Mucosa of rectum (tissue), 2 donors: Measurements from ENCODE around the gene WBP2.

Source experiments
- H3K27ac ChIP-seq, 2 donors: one replicate each; pipeline ENCODE4 v1.7.0; 2013; ENCODE audit warnings: inconsistent platforms in 2 of 2, low read depth in 2 of 2, low read length in 2 of 2
- H3K27me3 ChIP-seq, 2 donors: one replicate each; pipeline ENCODE4 v1.7.0; 2013; ENCODE audit warnings: low read length in 2 of 2; ENCODE audit not compliant: control insufficient read depth in 2 of 2, insufficient read depth in 2 of 2
- H3K36me3 ChIP-seq, 2 donors: one replicate each; pipeline ENCODE4 v1.7.0; 2013; ENCODE audit warnings: low read length in 2 of 2; ENCODE audit not compliant: control insufficient read depth in 2 of 2, insufficient read depth in 2 of 2
- H3K4me1 ChIP-seq, 2 donors: one replicate each; pipeline ENCODE4 v1.7.0; 2013; ENCODE audit warnings: low read length in 2 of 2, mild to moderate bottlenecking in 1 of 2; ENCODE audit not compliant: control insufficient read depth in 2 of 2, insufficient read depth in 2 of 2
- H3K4me3 ChIP-seq, 2 donors: one replicate each; pipeline ENCODE4 v1.7.0; 2013; ENCODE audit warnings: low read length in 2 of 2
- H3K9ac ChIP-seq, 2 donors: one replicate each; pipeline ENCODE4 v1.7.0; 2013; ENCODE audit warnings: low read length in 2 of 2, low read depth in 1 of 2, mild to moderate bottlenecking in 1 of 2
- H3K9me3 ChIP-seq, 2 donors: one replicate each; pipeline ENCODE4 v1.7.0; 2013; ENCODE audit warnings: low read length in 2 of 2; ENCODE audit not compliant: control insufficient read depth in 2 of 2
- donor health status: healthy.
- donor health status: Normal muscosa, but diverticular disease.

WBP2 gene

DNA sequence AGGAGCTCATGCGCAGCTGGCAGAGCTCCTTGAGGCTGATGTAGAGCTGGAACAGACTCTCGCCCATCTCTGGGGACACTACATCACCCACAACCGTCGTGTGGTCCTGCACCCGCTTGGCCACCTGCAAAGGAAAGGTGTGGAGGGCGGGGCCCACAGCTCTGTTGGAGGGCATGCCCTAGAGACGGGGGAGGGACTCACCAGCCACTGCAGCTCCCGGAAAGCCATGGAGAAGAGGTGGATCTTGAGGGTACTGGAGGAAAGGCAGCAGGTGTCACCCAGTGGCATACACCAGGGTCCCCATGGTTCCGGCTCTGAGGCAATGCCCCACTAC is 19.5 kb downstream of the WBP2 start:
- H3K4me1 ChIP-seq = peaks cover 9 to 15% of the 10 kb centered on the region in 2 donors
- H3K36me3 ChIP-seq = peaks cover 2 to 17% of the 10 kb centered on the region in 2 donors
- H3K9me3 ChIP-seq = no peaks in the 10 kb centered on the region
- H3K9ac ChIP-seq = no peak overlapping the region
- no peak overlapping the region for H3K4me3 ChIP-seq
- no peak overlapping the region for H3K27ac ChIP-seq
- no peaks in the 10 kb centered on the region for H3K27me3 ChIP-seq

DNA sequence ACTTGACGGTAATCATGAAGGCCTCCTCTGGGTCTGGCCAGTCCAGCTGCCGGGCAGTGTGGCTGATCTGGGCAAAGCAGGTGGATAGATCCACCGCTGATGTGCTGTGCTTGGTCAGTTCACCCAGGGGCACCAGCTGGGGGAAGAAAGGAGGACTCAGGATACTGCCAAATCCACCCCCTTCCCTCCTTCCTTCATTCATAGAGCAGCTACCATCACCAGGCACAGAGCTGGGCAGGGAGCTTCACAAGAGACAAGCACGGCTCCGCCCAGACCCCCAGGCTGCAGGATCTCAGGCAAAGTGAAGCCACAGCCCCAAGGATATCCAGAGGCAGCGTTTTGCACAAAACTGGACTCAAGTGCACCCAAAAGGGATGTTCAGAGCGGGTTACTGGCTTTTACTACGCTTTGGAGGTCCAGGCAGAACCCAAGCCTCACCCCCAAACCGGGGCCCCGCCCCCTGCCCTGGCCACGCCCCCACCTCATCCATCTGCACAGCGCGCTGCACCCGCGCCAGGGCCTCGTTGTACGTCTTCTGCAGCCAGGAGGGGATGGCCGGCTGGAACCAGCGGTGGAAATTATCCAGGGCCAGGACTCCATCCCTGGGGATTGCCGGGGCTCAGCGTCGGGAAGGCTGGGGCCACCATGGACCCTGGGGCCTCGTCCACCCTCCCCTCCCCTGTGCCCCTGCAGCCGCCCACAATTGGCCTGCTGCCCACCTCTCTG is 20.0 kb downstream of the WBP2 start:
- H3K27me3 ChIP-seq = no peaks in the 10 kb centered on the region
- no peaks in the 10 kb centered on the region for H3K9me3 ChIP-seq
- H3K36me3 ChIP-seq = peaks cover 0 to 20% of the 10 kb centered on the region in 2 donors
- peaks cover 13 to 20% of the 10 kb centered on the region in 2 donors for H3K4me1 ChIP-seq
- no peak overlapping the region for H3K4me3 ChIP-seq
- no peak overlapping the region for H3K27ac ChIP-seq
- no peak overlapping the region for H3K9ac ChIP-seq

DNA sequence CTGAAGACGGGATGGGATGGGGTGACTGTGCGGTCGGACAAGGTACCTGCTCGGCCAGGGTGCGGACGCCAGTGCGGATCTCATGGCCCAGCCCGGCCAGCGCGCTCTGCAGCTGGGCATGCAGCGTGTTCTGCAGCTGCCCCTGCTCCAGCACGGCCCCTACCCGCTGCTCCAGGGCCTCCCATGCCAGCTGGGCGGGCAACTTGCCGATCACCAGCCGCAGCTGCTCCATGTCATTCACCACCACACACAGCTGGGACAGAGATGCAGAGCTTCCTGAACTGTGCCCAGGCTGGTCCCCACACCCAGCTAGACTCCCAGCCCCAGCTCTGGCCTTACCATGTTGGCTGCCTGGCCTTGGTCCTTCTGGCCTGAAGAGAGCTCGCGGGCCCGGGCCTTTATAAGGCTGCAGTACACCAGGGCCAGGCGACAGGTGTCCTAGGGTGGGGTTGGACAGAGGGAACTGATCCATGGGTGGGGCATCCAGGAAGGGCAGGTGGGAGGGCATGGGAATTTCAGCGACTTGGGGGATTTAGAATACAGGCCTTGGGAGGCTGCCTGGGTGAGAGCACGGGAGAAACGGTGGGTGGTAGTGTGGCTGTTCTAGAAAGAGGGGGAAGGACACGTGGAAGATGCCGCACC is 20.7 kb downstream of the WBP2 start:
- Histone ChIP-seq H3K4me3 (no peak overlapping the region), H3K4me1 (peaks cover 14 to 20% of the 10 kb centered on the region in 2 donors), H3K27me3 (no peaks in the 10 kb centered on the region), H3K27ac (no peak overlapping the region), H3K36me3 (peaks cover 0 to 24% of the 10 kb centered on the region in 2 donors), H3K9ac (no peak overlapping the region), H3K9me3 (no peaks in the 10 kb centered on the region)

DNA sequence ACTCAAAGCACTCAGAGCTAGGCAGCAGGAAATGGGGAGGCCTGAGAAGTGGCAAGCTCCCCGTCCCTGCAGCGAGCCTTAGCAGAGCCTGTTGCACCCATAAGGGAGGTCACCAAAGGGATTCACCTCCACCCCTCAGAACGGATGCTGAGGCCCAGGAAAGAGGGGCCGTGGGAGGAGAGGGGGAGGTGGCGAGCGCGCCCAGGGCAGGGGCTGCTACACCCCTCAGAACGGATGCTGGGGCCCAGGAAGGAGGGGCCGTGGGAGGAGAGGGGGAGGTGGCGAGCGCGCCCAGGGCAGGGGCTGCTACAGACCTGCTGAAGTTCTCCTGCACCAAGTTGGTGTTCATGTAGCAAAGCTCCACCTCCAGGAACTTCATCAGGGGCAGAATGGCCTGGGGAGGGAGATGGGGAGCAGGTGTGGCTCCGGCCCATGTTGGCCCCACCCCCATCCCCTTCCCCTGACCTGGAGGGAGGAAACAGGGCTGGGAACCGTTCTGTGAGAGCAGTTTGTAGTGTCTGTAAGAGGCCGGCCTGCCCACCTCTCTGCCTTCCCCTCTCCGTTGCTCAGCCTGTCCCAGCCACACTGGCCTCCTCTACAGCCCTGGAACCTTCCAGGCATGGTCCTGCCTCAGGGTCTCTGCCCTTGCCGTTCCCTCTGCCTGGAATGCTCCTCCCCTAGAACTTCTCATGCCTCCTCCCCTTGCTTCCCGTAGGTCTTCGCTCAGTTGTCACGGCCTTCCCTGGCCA is 22.3 kb downstream of the WBP2 start:
- H3K27ac ChIP-seq = peak overlapping the region; percentile 53 to 59
- H3K4me1 ChIP-seq = peaks cover 14 to 20% of the 10 kb centered on the region in 2 donors
- no peaks in the 10 kb centered on the region for H3K9me3 ChIP-seq
- no peak overlapping the region for H3K4me3 ChIP-seq
- H3K9ac ChIP-seq = no peak overlapping the region
- peaks cover 2 to 29% of the 10 kb centered on the region in 2 donors for H3K36me3 ChIP-seq
- H3K27me3 ChIP-seq = no peaks in the 10 kb centered on the region

DNA sequence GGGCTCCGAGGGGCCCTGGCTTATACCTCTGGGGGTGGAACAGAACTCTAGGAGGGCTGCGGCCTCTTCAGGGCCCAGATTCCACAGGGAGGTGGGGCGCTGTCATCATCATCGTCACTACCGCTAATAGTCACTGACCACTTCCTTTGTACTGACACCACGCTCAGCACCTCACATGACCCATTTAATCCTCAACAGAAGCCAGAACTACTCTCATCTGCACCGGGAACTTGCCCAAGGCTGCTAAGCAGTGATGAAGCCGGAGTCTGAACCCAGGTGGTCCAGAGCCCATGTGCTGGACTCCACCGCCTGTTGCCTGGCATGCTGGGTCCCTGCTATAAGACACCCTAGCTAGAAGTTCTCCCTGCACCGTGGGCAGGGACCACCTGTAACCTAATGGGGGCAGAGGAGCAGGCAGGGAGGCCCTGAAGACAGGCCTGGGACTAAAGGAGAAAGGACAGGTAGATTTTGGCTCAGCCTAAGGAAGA is 22.9 kb downstream of the WBP2 start:
- Histone ChIP-seq H3K4me3 (no peak overlapping the region), H3K9me3 (no peaks in the 10 kb centered on the region), H3K36me3 (peaks cover 2 to 29% of the 10 kb centered on the region in 2 donors), H3K9ac (no peak overlapping the region), H3K27ac (peak overlapping the region; percentile 53 to 59), H3K4me1 (peaks cover 14 to 20% of the 10 kb centered on the region in 2 donors), H3K27me3 (no peaks in the 10 kb centered on the region)

DNA sequence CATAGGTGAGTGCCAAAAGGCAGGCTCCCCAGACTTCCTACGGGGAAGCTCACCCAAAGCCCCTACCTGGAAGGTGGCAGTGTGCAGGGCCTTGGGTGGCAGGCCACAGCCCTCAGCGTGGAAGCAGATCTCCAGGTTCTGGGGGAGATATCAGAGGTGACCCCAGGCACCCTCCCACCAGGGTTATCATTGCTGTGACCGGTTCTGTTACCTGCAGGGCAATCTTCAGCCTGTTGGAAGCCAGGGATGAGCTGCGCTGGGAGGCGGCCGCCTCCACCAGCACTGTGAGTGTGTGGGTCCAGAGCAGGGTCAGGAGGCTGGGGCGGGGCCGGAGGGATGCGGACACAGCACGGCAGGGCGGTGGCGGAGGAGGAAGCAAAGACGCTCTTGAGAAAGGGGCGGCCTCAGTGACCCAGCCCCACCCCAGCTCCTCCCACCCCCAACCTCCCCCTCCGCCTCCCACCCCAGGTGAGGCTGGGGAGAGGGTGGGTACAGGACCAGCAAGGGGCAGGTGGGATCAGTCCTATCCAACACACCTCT is 24.0 kb downstream of the WBP2 start:
- Histone ChIP-seq H3K27me3 (no peaks in the 10 kb centered on the region), H3K27ac (peak overlapping the region; percentile 1 to 43), H3K4me1 (peaks cover 14 to 20% of the 10 kb centered on the region in 2 donors), H3K9ac (peak overlapping the region in 1 of 2 donors; percentile 57), H3K36me3 (peaks cover 6 to 26% of the 10 kb centered on the region in 2 donors), H3K9me3 (no peaks in the 10 kb centered on the region), H3K4me3 (peak overlapping the region in 1 of 2 donors; percentile 13)

DNA sequence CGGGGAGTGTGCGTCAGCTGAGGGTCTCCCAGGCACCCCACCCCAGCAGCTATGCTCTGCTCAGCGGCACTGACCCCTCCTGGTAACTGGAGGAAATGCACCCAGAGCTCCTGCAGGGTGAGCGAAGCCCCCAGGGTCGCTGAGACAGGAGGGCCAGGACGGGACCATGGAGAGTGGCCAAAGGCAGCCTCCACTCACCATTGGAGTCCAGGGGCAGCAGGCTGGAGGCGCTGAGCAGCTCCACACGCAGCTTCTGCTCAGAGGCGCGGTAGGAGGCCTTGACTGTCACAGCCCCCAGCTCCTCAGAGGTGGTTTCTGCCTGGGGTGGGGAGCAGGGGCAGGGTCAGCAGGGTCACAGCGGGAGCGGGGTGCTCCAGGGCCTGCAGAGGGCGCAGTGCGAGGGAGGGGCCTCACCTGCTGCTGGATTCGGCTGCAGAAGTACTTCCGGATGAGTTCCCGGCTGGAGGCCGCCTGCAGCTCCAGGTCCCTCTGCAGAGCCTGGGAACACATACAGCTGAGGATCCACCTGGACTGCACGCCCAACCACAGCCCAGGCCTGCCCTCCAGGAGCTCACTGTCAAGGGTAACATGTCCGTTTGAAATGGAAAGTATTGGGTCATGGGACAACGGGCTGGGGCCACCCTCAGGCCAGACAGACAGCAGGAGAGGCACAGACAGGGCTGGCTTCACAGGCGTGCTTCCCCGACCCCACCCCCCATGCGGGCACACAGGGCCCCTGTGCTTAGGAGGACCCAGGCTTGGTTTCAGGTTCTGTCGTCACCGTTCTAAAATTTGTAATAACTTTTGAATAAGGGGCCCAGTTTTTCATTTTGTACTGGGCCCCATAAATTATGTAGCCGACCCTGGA is 24.7 kb downstream of the WBP2 start:
- H3K9ac ChIP-seq = peak overlapping the region; percentile 32 to 57
- peak overlapping the region; percentile 13 to 57 for H3K4me3 ChIP-seq
- peaks cover 14 to 20% of the 10 kb centered on the region in 2 donors for H3K4me1 ChIP-seq
- no peaks in the 10 kb centered on the region for H3K27me3 ChIP-seq
- no peaks in the 10 kb centered on the region for H3K9me3 ChIP-seq
- peaks cover 6 to 25% of the 10 kb centered on the region in 2 donors for H3K36me3 ChIP-seq
- peak overlapping the region; percentile 1 to 43 for H3K27ac ChIP-seq

DNA sequence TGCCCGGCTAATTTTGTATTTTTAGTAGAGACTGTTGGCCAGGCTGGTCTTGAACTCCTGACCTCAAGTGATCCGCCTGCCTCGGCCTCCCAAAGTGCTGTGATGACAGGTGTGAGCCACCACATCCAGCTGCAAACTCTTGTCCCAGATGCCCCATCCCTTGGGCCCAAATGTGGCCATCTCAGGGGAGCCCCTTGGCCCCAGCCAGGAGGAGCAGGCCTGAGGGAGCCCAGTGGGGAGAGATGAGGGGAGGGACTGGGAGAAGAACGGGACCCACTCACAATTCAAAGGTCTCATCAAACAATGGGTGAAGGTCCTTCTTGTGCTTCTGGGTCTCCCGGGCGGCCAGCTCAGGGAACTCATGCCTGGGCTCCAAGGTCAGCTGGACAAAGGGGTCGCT is 25.4 kb downstream of the WBP2 start:
- H3K27ac ChIP-seq = no peak overlapping the region
- H3K4me3 ChIP-seq = no peak overlapping the region
- peaks cover 6 to 26% of the 10 kb centered on the region in 2 donors for H3K36me3 ChIP-seq
- H3K9me3 ChIP-seq = no peaks in the 10 kb centered on the region
- H3K27me3 ChIP-seq = no peaks in the 10 kb centered on the region
- H3K4me1 ChIP-seq = peaks cover 14 to 20% of the 10 kb centered on the region in 2 donors
- peak overlapping the region in 1 of 2 donors; percentile 57 for H3K9ac ChIP-seq

DNA sequence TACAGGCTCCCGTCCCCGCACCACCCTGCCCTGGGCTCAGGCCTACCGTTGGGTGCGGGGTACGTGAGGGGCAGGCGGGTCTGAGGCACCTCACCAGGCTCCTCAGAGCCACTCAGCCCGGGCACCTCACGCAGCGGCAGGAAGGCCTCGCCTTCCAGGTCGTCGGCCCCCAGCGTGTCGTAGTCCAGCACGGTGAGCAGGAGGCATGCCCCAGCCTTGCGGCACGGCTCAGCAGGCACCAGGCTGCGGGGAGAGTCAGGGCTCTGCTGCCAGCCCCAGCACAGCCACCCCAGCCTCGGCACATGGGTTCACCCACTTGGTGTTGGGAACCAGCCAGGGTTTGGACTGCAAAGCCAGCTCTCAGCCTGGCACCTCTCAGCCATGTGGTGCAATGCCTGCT is 26.4 kb downstream of the WBP2 start:
- H3K4me3 ChIP-seq = no peak overlapping the region
- no peak overlapping the region for H3K27ac ChIP-seq
- no peak overlapping the region for H3K9ac ChIP-seq
- H3K9me3 ChIP-seq = no peaks in the 10 kb centered on the region
- peaks cover 10 to 17% of the 10 kb centered on the region in 2 donors for H3K4me1 ChIP-seq
- no peaks in the 10 kb centered on the region for H3K27me3 ChIP-seq
- H3K36me3 ChIP-seq = peaks cover 6 to 29% of the 10 kb centered on the region in 2 donors
